ENCODE data around the gene SNX27. TPM values are rescaled to one million over a fixed set of nuclear protein-coding genes. Genes with fewer than 3 reads are reported as not detected.
A peak's percentile ranks its signal among the peaks of the same experiment; 100 is the strongest.

Gene SNX27
- polyA plus RNA-seq, 3 donors: 40.1 to 57.1 (median 47.6) TPM

GRCh38 chr1:151606857-151607256 lies 5.0 kb upstream of the SNX27 start:
- H3K4me3 Mint-ChIP-seq: no peak overlapping the region
- Histone ChIP-seq H3K4me2 (replicated peaks; ENCODE audit: extremely low read depth, low read length, poor library complexity, severe bottlenecking) (no peak overlapping the region), H3K79me2 (ENCODE audit: insufficient read depth, low read length) (peaks cover 4% of the 10 kb centered on the region), H3K36me3 (replicated peaks in 1 of 2; ENCODE audit: control insufficient read depth in 1 of 2, insufficient read depth in 2 of 2, low read length in 2 of 2) (no peaks in the 10 kb centered on the region), H3K27ac (ENCODE audit: low read depth in 1 of 2, low read length in 2 of 2) (no peak overlapping the region), H3K4me1 (ENCODE audit: control insufficient read depth in 1 of 2, insufficient read depth in 2 of 2, low read length in 2 of 2) (peaks cover 23 to 25% of the 10 kb centered on the region in 2 donors), H3K27me3 (ENCODE audit: control insufficient read depth in 2 of 2, insufficient read depth in 2 of 2, low read length in 2 of 2) (no peaks in the 10 kb centered on the region), H3K9me3 (replicated peaks in 1 of 2; ENCODE audit: control insufficient read depth in 1 of 2, insufficient read depth in 1 of 2, low read length in 2 of 2) (no peaks in the 10 kb centered on the region), H3K4me3 (replicated peaks in 1 of 3; ENCODE audit: low read depth in 2 of 3, low read length in 3 of 3) (no peak overlapping the region), H2AFZ (ENCODE audit: insufficient read depth, low read depth, low read length, poor library complexity, severe bottlenecking) (no peak overlapping the region), H3K9ac (ENCODE audit: insufficient read depth, low read length, poor library complexity, severe bottlenecking) (no peak overlapping the region), H4K20me1 (ENCODE audit: insufficient read depth, low read length) (no peaks in the 10 kb centered on the region)
- peaks cover 30% of the 10 kb centered on the region for H3K4me1 Mint-ChIP-seq
- H3K27me3 Mint-ChIP-seq (ENCODE audit: low read depth in 3 of 3): peaks cover 3 to 7% (median 3%) of the 10 kb centered on the region in 3 donors
- intact Hi-C loops (cut with micrococcal nuclease): no loop called here
- no peak for DNase-seq
- H3K36me3 Mint-ChIP-seq: peaks cover 0 to 1% of the 10 kb centered on the region in 2 donors
- H3K27ac Mint-ChIP-seq: peak overlapping the region in 1 of 7 donors; percentile 9
- TF ChIP-seq CTCF (IDR thresholded peaks at IDR 0.05): no peak
- H3K9me3 Mint-ChIP-seq: peaks cover 0 to 3% (median 0%) of the 10 kb centered on the region in 7 donors
- 100% methylated on average over 2 of the region's 3 CpGs for WGBS (ENCODE audit: insufficient coverage)

DNA sequence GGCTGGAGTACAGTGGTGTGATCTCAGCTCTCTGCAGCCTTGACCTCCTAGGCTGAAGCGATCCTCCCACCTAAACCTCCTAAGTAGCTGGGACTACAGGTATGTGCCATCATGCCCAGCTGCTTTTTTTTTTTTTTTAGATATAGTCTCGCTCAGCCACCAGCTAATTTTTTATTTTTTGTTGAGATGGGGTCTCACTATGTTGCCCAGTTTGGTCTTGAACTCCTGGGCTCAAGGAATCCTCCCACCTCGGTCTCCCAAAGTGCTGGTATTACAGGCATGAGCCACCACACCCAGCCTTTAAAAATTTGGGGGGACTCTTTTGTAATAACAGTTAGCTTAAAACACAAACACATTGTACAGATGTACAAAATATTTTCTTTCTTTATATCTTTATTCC lies 1.7 kb upstream of the SNX27 start:
- WGBS (ENCODE audit: insufficient coverage): no CpG with 5 or more reads among the region's 3 CpGs
- Histone ChIP-seq H3K4me1 (ENCODE audit: control insufficient read depth in 1 of 2, insufficient read depth in 2 of 2, low read length in 2 of 2) (peaks cover 41 to 49% of the 10 kb centered on the region in 2 donors), H3K27ac (ENCODE audit: low read depth in 1 of 2, low read length in 2 of 2) (peak overlapping the region in 1 of 2 donors; percentile 95), H3K4me2 (replicated peaks; ENCODE audit: extremely low read depth, low read length, poor library complexity, severe bottlenecking) (no peak overlapping the region), H3K27me3 (ENCODE audit: control insufficient read depth in 2 of 2, insufficient read depth in 2 of 2, low read length in 2 of 2) (no peaks in the 10 kb centered on the region), H2AFZ (ENCODE audit: insufficient read depth, low read depth, low read length, poor library complexity, severe bottlenecking) (no peak overlapping the region), H3K9me3 (replicated peaks in 1 of 2; ENCODE audit: control insufficient read depth in 1 of 2, insufficient read depth in 1 of 2, low read length in 2 of 2) (no peaks in the 10 kb centered on the region), H3K36me3 (replicated peaks in 1 of 2; ENCODE audit: control insufficient read depth in 1 of 2, insufficient read depth in 2 of 2, low read length in 2 of 2) (no peaks in the 10 kb centered on the region), H4K20me1 (ENCODE audit: insufficient read depth, low read length) (peaks cover 5% of the 10 kb centered on the region), H3K9ac (ENCODE audit: insufficient read depth, low read length, poor library complexity, severe bottlenecking) (no peak overlapping the region), H3K4me3 (replicated peaks in 1 of 3; ENCODE audit: low read depth in 2 of 3, low read length in 3 of 3) (no peak overlapping the region), H3K79me2 (ENCODE audit: insufficient read depth, low read length) (peaks cover 36% of the 10 kb centered on the region)
- no peak for TF ChIP-seq CTCF (IDR thresholded peaks at IDR 0.05)
- H3K27me3 Mint-ChIP-seq (ENCODE audit: low read depth in 3 of 3): peaks cover 0 to 3% (median 2%) of the 10 kb centered on the region in 3 donors
- no peak overlapping the region for H3K4me3 Mint-ChIP-seq
- peaks cover 51% of the 10 kb centered on the region for H3K4me1 Mint-ChIP-seq
- peaks cover 0 to 3% (median 0%) of the 10 kb centered on the region in 7 donors for H3K9me3 Mint-ChIP-seq
- H3K27ac Mint-ChIP-seq: peak overlapping the region in 4 of 7 donors; percentile 97 to 100 (median 98)
- H3K36me3 Mint-ChIP-seq: peaks cover 1 to 5% of the 10 kb centered on the region in 2 donors
- intact Hi-C loops (cut with micrococcal nuclease): loop anchor here in 1 of 2 donors (5.0 to 10.0 kb wide), 2 partner anchors 385 to 443 kb away; partner anchors contain the start of genes LYSMD1, S100A10 and SCNM1
- no peak for DNase-seq
